ENCODE data around the gene TRIP10.

Gene TRIP10

GRCh38 chr19:6778386-6778785 is 38.9 kb downstream of the TRIP10 start:
- no peak for DNase-seq (ENCODE audit: low spot score)
- Histone ChIP-seq H3K4me3 (no peak overlapping the region), H3K27ac (no peak overlapping the region)
- no peak for TF ChIP-seq CTCF (IDR thresholded peaks at IDR 0.05)

GRCh38 chr19:6779206-6779605 is 39.7 kb downstream of the TRIP10 start:
- no peak for TF ChIP-seq CTCF (IDR thresholded peaks at IDR 0.05)
- H3K4me3 ChIP-seq = no peak overlapping the region
- no peak for DNase-seq (ENCODE audit: low spot score)
- no peak overlapping the region for H3K27ac ChIP-seq

GRCh38 chr19:6787393-6787792 is 47.9 kb downstream of the TRIP10 start:
- H3K27ac ChIP-seq = no peak overlapping the region
- TF ChIP-seq CTCF (IDR thresholded peaks at IDR 0.05) = no peak
- DNase-seq (ENCODE audit: low spot score) = no peak

GRCh38 chr19:6788896-6789295 is 49.4 kb downstream of the TRIP10 start:
- no peak for TF ChIP-seq CTCF (IDR thresholded peaks at IDR 0.05)
- Histone ChIP-seq H3K4me3 (no peak overlapping the region), H3K27ac (no peak overlapping the region)
- DNase-seq (ENCODE audit: low spot score) = no peak

More at GRCh38 chr19:6787393-6787792, 47.9 kb downstream of the TRIP10 start:
- H3K4me3 ChIP-seq = no peak overlapping the region

- H3K4me3 ChIP-seq = no peak overlapping the region
- no peak for DNase-seq (ENCODE audit: low spot score)
- no peak overlapping the region for H3K27ac ChIP-seq
- TF ChIP-seq CTCF (IDR thresholded peaks at IDR 0.05) = no peak
These were observed 51.0 kb downstream of the TRIP10 start for GRCh38 chr19:6790194-6791128.

- no peak for TF ChIP-seq CTCF (IDR thresholded peaks at IDR 0.05)
- Histone ChIP-seq H3K4me3 (no peak overlapping the region), H3K27ac (no peak overlapping the region)
- no peak for DNase-seq (ENCODE audit: low spot score)
These were observed 51.8 kb downstream of the TRIP10 start for GRCh38 chr19:6791237-6791636.

- Histone ChIP-seq H3K4me3 (no peak overlapping the region), H3K27ac (no peak overlapping the region)
- DNase-seq (ENCODE audit: low spot score) = no peak
- no peak for TF ChIP-seq CTCF (IDR thresholded peaks at IDR 0.05)
These were observed 53.9 kb downstream of the TRIP10 start for GRCh38 chr19:6793411-6793810.

Data from coronary artery (tissue), 2 donors.